Activated CD8-positive, alpha-beta memory T cell treated with anti-CD3 and anti-CD28 coated beads, Interleukin-2, amount 10 ng/mL, durations not matched to agents 7 days and 5 days (primary cell): ENCODE data around the gene RPS15. TPM values are rescaled to one million over a fixed set of nuclear protein-coding genes. Genes with fewer than 3 reads are reported as not detected.

ENCODE experiments used
- ATAC-seq: fragments of 150-1000 bp; cut with Tn5 transposase; one replicate; pipeline ENCODE4 v1.10.0; 2021; ENCODE audit warnings: moderate library complexity
- CTCF ChIA-PET: fragments of 350-600 bp; sonication (Branson Sonifier 250); formaldehyde crosslinking; loops from one replicate; lab custom pipeline; 2021; ENCODE audit warnings: antibody characterized with exemption; lab: Charles Lee
- DNase-seq: peaks from one replicate; pipeline ENCODE4 v3.0.0-alpha.2; 2020
- H3K27ac Mint-ChIP-seq: one replicate; pipeline ENCODE4 v1.8.0; 2021; ENCODE audit warnings: mild to moderate bottlenecking, mixed read lengths
- H3K27me3 Mint-ChIP-seq: one replicate; pipeline ENCODE4 v1.8.0; 2021; ENCODE audit warnings: mixed read lengths
- H3K36me3 Mint-ChIP-seq: one replicate; pipeline ENCODE4 v1.8.0; 2021; ENCODE audit warnings: mild to moderate bottlenecking, mixed read lengths
- H3K4me1 Mint-ChIP-seq: one replicate; pipeline ENCODE4 v1.8.0; 2021; ENCODE audit warnings: mixed read lengths
- H3K4me3 Mint-ChIP-seq: one replicate; pipeline ENCODE4 v1.8.0; 2021; ENCODE audit warnings: mild to moderate bottlenecking, moderate library complexity, mixed read lengths
- H3K9me3 Mint-ChIP-seq: one replicate; pipeline ENCODE4 v1.8.0; 2022; ENCODE audit warnings: low read depth, mixed read lengths
- total RNA-seq, 2 experiments: library from RNA; stranded (reverse); gene quantifications; one replicate each; pipeline ENCODE4 v1.2.3, GENCODE V29; 2021

RPS15 gene
- total RNA-seq, 2 experiments from 2014 or later = 1,331 to 1,537 TPM

GRCh38 chr19:1426736-1427135 lies 11.5 kb upstream of the RPS15 start:
- no peaks in the 10 kb centered on the region for H3K9me3 Mint-ChIP-seq
- CTCF ChIA-PET = no interaction called here
- H3K36me3 Mint-ChIP-seq = peaks cover 27% of the 10 kb centered on the region
- ATAC-seq (no peak), DNase-seq (no peak)
- H3K4me1 Mint-ChIP-seq = no peaks in the 10 kb centered on the region
- H3K27me3 Mint-ChIP-seq = no peaks in the 10 kb centered on the region
- H3K4me3 Mint-ChIP-seq = no peak overlapping the region
- H3K27ac Mint-ChIP-seq = no peak overlapping the region

GRCh38 chr19:1427221-1427920 lies 10.8 kb upstream of the RPS15 start:
- ATAC-seq = no peak
- H3K27me3 Mint-ChIP-seq = no peaks in the 10 kb centered on the region
- no peaks in the 10 kb centered on the region for H3K4me1 Mint-ChIP-seq
- DNase-seq = no peak
- peaks cover 27% of the 10 kb centered on the region for H3K36me3 Mint-ChIP-seq
- CTCF ChIA-PET = no interaction called here
- H3K4me3 Mint-ChIP-seq = no peak overlapping the region
- no peaks in the 10 kb centered on the region for H3K9me3 Mint-ChIP-seq
- no peak overlapping the region for H3K27ac Mint-ChIP-seq

GRCh38 chr19:1428738-1429391 lies 9.3 kb upstream of the RPS15 start:
- no peak for ATAC-seq
- Mint-ChIP-seq H3K4me3 (no peak overlapping the region), H3K9me3 (no peaks in the 10 kb centered on the region), H3K36me3 (peaks cover 17% of the 10 kb centered on the region), H3K27ac (no peak overlapping the region), H3K4me1 (no peaks in the 10 kb centered on the region), H3K27me3 (no peaks in the 10 kb centered on the region)
- no peak for DNase-seq
- CTCF ChIA-PET = interaction anchor here (0.8 kb wide), 1 partner anchor 397 kb away, joined by 3 read pairs; no protein-coding TSS in a partner anchor

GRCh38 chr19:1429750-1430149 lies 8.4 kb upstream of the RPS15 start:
- no peak for ATAC-seq
- CTCF ChIA-PET = no interaction called here
- Mint-ChIP-seq H3K27me3 (no peaks in the 10 kb centered on the region), H3K4me1 (no peaks in the 10 kb centered on the region), H3K27ac (no peak overlapping the region), H3K36me3 (peaks cover 13% of the 10 kb centered on the region), H3K4me3 (no peak overlapping the region), H3K9me3 (no peaks in the 10 kb centered on the region)
- DNase-seq = no peak

GRCh38 chr19:1430246-1430645 lies 8.0 kb upstream of the RPS15 start:
- peaks cover 10% of the 10 kb centered on the region for H3K36me3 Mint-ChIP-seq
- H3K9me3 Mint-ChIP-seq = no peaks in the 10 kb centered on the region
- no peak overlapping the region for H3K27ac Mint-ChIP-seq
- CTCF ChIA-PET = no interaction called here
- no peaks in the 10 kb centered on the region for H3K27me3 Mint-ChIP-seq
- H3K4me3 Mint-ChIP-seq = no peak overlapping the region
- DNase-seq (no peak), ATAC-seq (no peak)
- no peaks in the 10 kb centered on the region for H3K4me1 Mint-ChIP-seq

GRCh38 chr19:1431759-1432506 lies 6.3 kb upstream of the RPS15 start:
- H3K36me3 Mint-ChIP-seq = peaks cover 9% of the 10 kb centered on the region
- no peak for DNase-seq
- no peak overlapping the region for H3K27ac Mint-ChIP-seq
- no peaks in the 10 kb centered on the region for H3K4me1 Mint-ChIP-seq
- ATAC-seq = no peak
- no peaks in the 10 kb centered on the region for H3K9me3 Mint-ChIP-seq
- H3K27me3 Mint-ChIP-seq = no peaks in the 10 kb centered on the region
- CTCF ChIA-PET = no interaction called here
- no peak overlapping the region for H3K4me3 Mint-ChIP-seq

GRCh38 chr19:1432507-1432887 lies 5.7 kb upstream of the RPS15 start:
- CTCF ChIA-PET = no interaction called here
- ATAC-seq (no peak), DNase-seq (no peak)
- no peak overlapping the region for H3K27ac Mint-ChIP-seq
- no peak overlapping the region for H3K4me3 Mint-ChIP-seq
- no peaks in the 10 kb centered on the region for H3K9me3 Mint-ChIP-seq
- H3K36me3 Mint-ChIP-seq = peaks cover 9% of the 10 kb centered on the region
- peaks cover under 1% of the 10 kb centered on the region for H3K4me1 Mint-ChIP-seq
- H3K27me3 Mint-ChIP-seq = no peaks in the 10 kb centered on the region

- Mint-ChIP-seq H3K27me3 (no peaks in the 10 kb centered on the region), H3K9me3 (no peaks in the 10 kb centered on the region), H3K4me3 (no peak overlapping the region), H3K27ac (no peak overlapping the region), H3K36me3 (peaks cover 12% of the 10 kb centered on the region), H3K4me1 (peaks cover 5% of the 10 kb centered on the region)
- no peak for DNase-seq
- CTCF ChIA-PET = no interaction called here
- ATAC-seq = no peak
Measured at GRCh38 chr19:1433119-1434039, 4.8 kb upstream of the RPS15 start.

GRCh38 chr19:1434040-1434366 lies 4.2 kb upstream of the RPS15 start:
- DNase-seq (no peak), ATAC-seq (no peak)
- H3K4me1 Mint-ChIP-seq = peaks cover 5% of the 10 kb centered on the region
- CTCF ChIA-PET = no interaction called here
- no peaks in the 10 kb centered on the region for H3K27me3 Mint-ChIP-seq
- H3K9me3 Mint-ChIP-seq = no peaks in the 10 kb centered on the region
- H3K4me3 Mint-ChIP-seq = no peak overlapping the region
- H3K36me3 Mint-ChIP-seq = peaks cover 14% of the 10 kb centered on the region
- H3K27ac Mint-ChIP-seq = no peak overlapping the region

GRCh38 chr19:1434577-1435060 lies 3.6 kb upstream of the RPS15 start:
- Mint-ChIP-seq H3K36me3 (peaks cover 18% of the 10 kb centered on the region), H3K27ac (no peak overlapping the region), H3K9me3 (no peaks in the 10 kb centered on the region), H3K4me1 (peaks cover 8% of the 10 kb centered on the region), H3K27me3 (no peaks in the 10 kb centered on the region), H3K4me3 (no peak overlapping the region)
- DNase-seq (no peak), ATAC-seq (no peak)
- CTCF ChIA-PET = interaction anchor here (0.6 kb wide), 1 partner anchor 246 kb away, joined by 3 read pairs; no protein-coding TSS in a partner anchor

- H3K27ac Mint-ChIP-seq = no peak overlapping the region
- H3K36me3 Mint-ChIP-seq = peaks cover 26% of the 10 kb centered on the region
- CTCF ChIA-PET = interaction anchor here (1.4 kb wide), 1 partner anchor 10 kb away, joined by 6 read pairs; no protein-coding TSS in a partner anchor
- H3K9me3 Mint-ChIP-seq = no peaks in the 10 kb centered on the region
- H3K27me3 Mint-ChIP-seq = no peaks in the 10 kb centered on the region
- no peak for DNase-seq
- no peak for ATAC-seq
- H3K4me1 Mint-ChIP-seq = peaks cover 17% of the 10 kb centered on the region
- H3K4me3 Mint-ChIP-seq = no peak overlapping the region
Measured at GRCh38 chr19:1435378-1435989, 2.7 kb upstream of the RPS15 start.

- ATAC-seq (no peak), DNase-seq (no peak)
- CTCF ChIA-PET = interaction anchor here (0.8 to 1.2 kb wide), 4 partner anchors 25 to 160 kb away, joined by 3 to 4 read pairs (median 3); partner anchors contain the start of gene NDUFS7
- Mint-ChIP-seq H3K27ac (peak overlapping the region; percentile 99), H3K4me1 (peaks cover 27% of the 10 kb centered on the region), H3K4me3 (no peak overlapping the region), H3K27me3 (no peaks in the 10 kb centered on the region), H3K9me3 (no peaks in the 10 kb centered on the region), H3K36me3 (peaks cover 44% of the 10 kb centered on the region)
Measured at GRCh38 chr19:1437609-1438008, 587 bp upstream of the RPS15 start.
